CD8-positive, alpha-beta memory T cell (primary cell): ENCODE data around the gene TGM4. TPM values are rescaled to one million over a fixed set of nuclear protein-coding genes. Genes with fewer than 3 reads are reported as not detected.

Experiments used
- CTCF ChIA-PET: fragments of 350-600 bp; sonication (Branson Sonifier 250); formaldehyde crosslinking; loops from one replicate; lab custom pipeline; 2021; ENCODE audit warnings: antibody characterized with exemption; lab: Charles Lee
- POLR2A ChIA-PET: fragments of 350-600 bp; sonication (Branson Sonifier 250); formaldehyde crosslinking; loops from one replicate; lab custom pipeline; 2021; ENCODE audit warnings: antibody characterized with exemption; lab: Charles Lee
- DNase-seq, 5 donors: peaks; one replicate each; pipeline versions ENCODE4 v3.0.0 to v3.0.0-alpha.2; 2020 to 2022; ENCODE audit warnings: mixed read lengths in 1 of 5
- H3K27ac ChIP-seq: one replicate; pipeline ENCODE4 v1.7.0; 2013; ENCODE audit warnings: low read depth, mild to moderate bottlenecking, low read length, moderate library complexity
- H3K27me3 ChIP-seq: 2 replicates; pipeline ENCODE4 v1.7.0; 2013; ENCODE audit warnings: low read length, mild to moderate bottlenecking; ENCODE audit not compliant: insufficient read depth, poor library complexity, severe bottlenecking
- H3K36me3 ChIP-seq: 2 replicates; pipeline ENCODE4 v1.7.0; 2013; ENCODE audit warnings: mild to moderate bottlenecking, low read length, moderate library complexity; ENCODE audit not compliant: insufficient read depth
- H3K4me1 ChIP-seq: 2 replicates; pipeline ENCODE4 v1.7.0; 2013; ENCODE audit warnings: mild to moderate bottlenecking, low read length, moderate library complexity; ENCODE audit not compliant: insufficient read depth
- H3K4me3 ChIP-seq: 2 replicates; pipeline ENCODE4 v1.7.0; 2013; ENCODE audit warnings: mild to moderate bottlenecking, low read length
- H3K9me3 ChIP-seq: 2 replicates; pipeline ENCODE4 v1.7.0; 2013; ENCODE audit warnings: mild to moderate bottlenecking, low read length
- H3K27ac Mint-ChIP-seq, 8 donors: one replicate each; pipeline ENCODE4 v1.8.0; 2020 to 2021; ENCODE audit warnings: mixed read lengths in 8 of 8, mild to moderate bottlenecking in 6 of 8, inconsistent platforms in 3 of 8, moderate library complexity in 3 of 8
- H3K27me3 Mint-ChIP-seq, 2 donors: one replicate each; pipeline ENCODE4 v1.8.0; 2020 to 2021; ENCODE audit warnings: mixed read lengths in 2 of 2, mild to moderate bottlenecking in 1 of 2, moderate library complexity in 1 of 2
- H3K36me3 Mint-ChIP-seq, 3 donors: one replicate each; pipeline ENCODE4 v1.8.0; 2020 to 2021; ENCODE audit warnings: mixed read lengths in 3 of 3, inconsistent platforms in 1 of 3, mild to moderate bottlenecking in 1 of 3
- H3K4me1 Mint-ChIP-seq, 3 donors: one replicate each; pipeline ENCODE4 v1.8.0; 2020 to 2021; ENCODE audit warnings: mixed read lengths in 3 of 3, inconsistent platforms in 1 of 3, mild to moderate bottlenecking in 1 of 3
- H3K4me3 Mint-ChIP-seq, 7 donors: one replicate each; pipeline ENCODE4 v1.8.0; 2020 to 2021; ENCODE audit warnings: mixed read lengths in 7 of 7, mild to moderate bottlenecking in 6 of 7, moderate library complexity in 4 of 7, inconsistent platforms in 2 of 7
- H3K9me3 Mint-ChIP-seq, 5 donors: one replicate each; pipeline ENCODE4 v1.8.0; 2020 to 2022; ENCODE audit warnings: mixed read lengths in 5 of 5, mild to moderate bottlenecking in 3 of 5, moderate library complexity in 2 of 5, inconsistent platforms in 1 of 5
- polyA plus RNA-seq: library from polyadenylated mRNA; unstranded; fragments of 300-500 nt; fragmentation: Illumina TruSeq; gene quantifications from one replicate; pipeline ENCODE4 v1.2.3, GENCODE V29; 2021
- total RNA-seq, 2 experiments: library from RNA; stranded (reverse); gene quantifications; one replicate each; pipeline ENCODE4 v1.2.3, GENCODE V29; 2021

Gene TGM4
- total and polyA plus RNA-seq, 3 experiments from 2014 or later = 0.43 TPM; not detected in 2

GRCh38 chr3:44907612-44908011, 33.2 kb downstream of the TGM4 start:
- Mint-ChIP-seq H3K9me3 (peaks cover 0 to 8% (median 6%) of the 10 kb centered on the region in 5 donors), H3K27ac (no peak overlapping the region), H3K4me3 (no peak overlapping the region), H3K4me1 (no peaks in the 10 kb centered on the region), H3K27me3 (peaks cover 32 to 41% of the 10 kb centered on the region in 2 donors), H3K36me3 (no peaks in the 10 kb centered on the region)
- Histone ChIP-seq H3K9me3 (no peaks in the 10 kb centered on the region), H3K4me3 (no peak overlapping the region), H3K27me3 (peaks cover 4% of the 10 kb centered on the region), H3K4me1 (no peaks in the 10 kb centered on the region), H3K36me3 (no peaks in the 10 kb centered on the region), H3K27ac (no peak overlapping the region)
- POLR2A ChIA-PET = no interaction called here
- no peak for DNase-seq
- CTCF ChIA-PET = interaction anchor here (1.1 kb wide), 1 partner anchor 375 kb away, joined by 4 read pairs; no protein-coding TSS in a partner anchor

DNA sequence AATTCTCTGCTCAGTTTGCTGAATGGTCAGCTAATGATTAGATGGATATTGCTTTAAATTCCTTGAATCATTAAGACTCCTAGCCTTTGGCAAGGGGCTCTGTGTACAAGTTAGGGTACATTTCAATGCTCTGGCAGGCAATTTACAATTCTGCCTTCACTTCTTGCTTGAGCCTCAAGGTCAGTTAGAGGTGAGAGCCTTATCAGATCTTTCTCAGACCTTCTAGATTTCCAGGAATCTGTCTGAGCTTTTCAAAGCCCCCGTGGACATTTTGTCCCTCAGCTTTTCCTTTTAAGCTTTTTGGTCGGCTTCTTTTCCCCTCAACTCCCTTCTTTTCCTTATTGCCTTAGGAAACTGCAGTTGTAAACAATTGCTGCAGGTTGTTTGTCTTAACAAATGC, 34.7 kb downstream of the TGM4 start:
- POLR2A ChIA-PET = no interaction called here

DNA sequence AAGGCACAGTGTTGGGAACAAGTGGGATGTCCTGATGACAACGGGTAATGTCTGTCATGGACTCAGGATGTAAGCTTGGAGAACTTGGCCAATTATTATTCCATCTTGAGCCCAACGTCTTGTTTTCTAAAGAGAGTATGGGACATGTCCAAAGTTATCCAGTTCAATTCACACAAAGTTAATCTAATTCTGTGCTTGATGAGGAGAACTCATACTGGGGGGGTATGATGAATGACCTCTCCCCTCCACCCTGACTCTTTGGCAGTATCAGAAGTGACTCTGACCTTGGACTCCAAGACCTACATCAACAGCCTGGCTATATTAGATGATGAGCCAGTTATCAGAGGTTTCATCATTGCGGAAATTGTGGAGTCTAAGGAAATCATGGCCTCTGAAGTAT, 36.3 kb downstream of the TGM4 start:
- Mint-ChIP-seq H3K4me1 (no peaks in the 10 kb centered on the region), H3K9me3 (peaks cover 0 to 8% (median 6%) of the 10 kb centered on the region in 5 donors), H3K36me3 (no peaks in the 10 kb centered on the region), H3K27me3 (peaks cover 30 to 34% of the 10 kb centered on the region in 2 donors), H3K4me3 (no peak overlapping the region), H3K27ac (no peak overlapping the region)
- ChIA-PET POLR2A (no interaction called here), CTCF (no interaction called here)
- peaks cover 4% of the 10 kb centered on the region for H3K27me3 ChIP-seq
- H3K9me3 ChIP-seq = no peaks in the 10 kb centered on the region
- H3K27ac ChIP-seq = no peak overlapping the region
- no peak for DNase-seq
- H3K4me3 ChIP-seq = no peak overlapping the region
- no peaks in the 10 kb centered on the region for H3K4me1 ChIP-seq
- H3K36me3 ChIP-seq = no peaks in the 10 kb centered on the region

More for the DNA sequence above, 34.7 kb downstream of the TGM4 start:
- H3K36me3 Mint-ChIP-seq = no peaks in the 10 kb centered on the region
- H3K4me3 Mint-ChIP-seq = no peak overlapping the region
- CTCF ChIA-PET = no interaction called here
- no peaks in the 10 kb centered on the region for H3K4me1 ChIP-seq
- H3K27me3 Mint-ChIP-seq = peaks cover 30 to 34% of the 10 kb centered on the region in 2 donors
- no peak for DNase-seq
- no peak overlapping the region for H3K4me3 ChIP-seq
- H3K9me3 ChIP-seq = no peaks in the 10 kb centered on the region
- H3K4me1 Mint-ChIP-seq = no peaks in the 10 kb centered on the region
- H3K27ac Mint-ChIP-seq = no peak overlapping the region
- no peak overlapping the region for H3K27ac ChIP-seq
- H3K9me3 Mint-ChIP-seq = peaks cover 0 to 8% (median 6%) of the 10 kb centered on the region in 5 donors
- H3K36me3 ChIP-seq = no peaks in the 10 kb centered on the region
- peaks cover 4% of the 10 kb centered on the region for H3K27me3 ChIP-seq

DNA sequence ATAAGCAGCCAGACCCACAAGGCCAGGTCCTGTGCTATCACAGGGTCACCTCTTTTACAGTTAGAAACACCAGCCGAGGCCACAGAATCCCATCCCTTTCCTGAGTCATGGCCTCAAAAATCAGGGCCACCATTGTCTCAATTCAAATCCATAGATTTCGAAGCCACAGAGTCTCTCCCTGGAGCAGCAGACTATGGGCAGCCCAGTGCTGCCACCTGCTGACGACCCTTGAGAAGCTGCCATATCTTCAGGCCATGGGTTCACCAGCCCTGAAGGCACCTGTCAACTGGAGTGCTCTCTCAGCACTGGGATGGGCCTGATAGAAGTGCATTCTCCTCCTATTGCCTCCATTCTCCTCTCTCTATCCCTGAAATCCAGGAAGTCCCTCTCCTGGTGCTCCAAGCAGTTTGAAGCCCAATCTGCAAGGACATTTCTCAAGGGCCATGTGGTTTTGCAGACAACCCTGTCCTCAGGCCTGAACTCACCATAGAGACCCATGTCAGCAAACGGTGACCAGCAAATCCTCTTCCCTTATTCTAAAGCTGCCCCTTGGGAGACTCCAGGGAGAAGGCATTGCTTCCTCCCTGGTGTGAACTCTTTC, 39.6 kb downstream of the TGM4 start:
- peaks cover 0 to 13% (median 6%) of the 10 kb centered on the region in 3 donors for H3K36me3 Mint-ChIP-seq
- Histone ChIP-seq H3K27me3 (no peaks in the 10 kb centered on the region), H3K36me3 (no peaks in the 10 kb centered on the region), H3K27ac (no peak overlapping the region), H3K9me3 (no peaks in the 10 kb centered on the region), H3K4me3 (no peak overlapping the region), H3K4me1 (no peaks in the 10 kb centered on the region)
- H3K27ac Mint-ChIP-seq = no peak overlapping the region
- H3K4me3 Mint-ChIP-seq = no peak overlapping the region
- DNase-seq = peak; percentile 44 to 69 (median 55)
- H3K27me3 Mint-ChIP-seq = peaks cover 15 to 17% of the 10 kb centered on the region in 2 donors
- peaks cover 0 to 7% (median 0%) of the 10 kb centered on the region in 5 donors for H3K9me3 Mint-ChIP-seq
- CTCF ChIA-PET = interaction anchor here (0.8 to 7.1 kb wide), 9 partner anchors 10 to 590 kb away, joined by 3 to 55 read pairs (median 4); partner anchors contain the start of gene TCAIM
- H3K4me1 Mint-ChIP-seq = no peaks in the 10 kb centered on the region
- POLR2A ChIA-PET = no interaction called here

DNA sequence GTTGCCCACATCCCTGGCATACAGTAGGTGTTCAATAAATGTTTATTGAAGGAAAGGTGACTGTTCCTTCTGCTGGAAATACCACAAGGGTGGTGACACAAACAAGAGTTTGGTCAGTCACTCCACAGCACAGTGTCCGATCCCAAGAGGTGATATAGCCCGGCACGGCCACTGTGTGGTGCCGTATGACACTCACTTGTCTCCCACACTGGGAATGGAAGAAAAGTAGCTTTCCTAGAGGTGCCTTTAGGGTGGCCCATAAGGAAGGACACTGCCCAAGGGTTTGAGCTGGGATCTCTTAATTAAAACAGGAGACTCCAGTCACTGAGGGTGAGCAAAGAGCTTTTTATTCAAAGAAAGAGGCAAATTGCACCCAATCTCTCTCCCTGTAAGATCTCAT, 40.5 kb downstream of the TGM4 start:
- no peak for DNase-seq
- no peaks in the 10 kb centered on the region for H3K36me3 ChIP-seq
- no peaks in the 10 kb centered on the region for H3K4me1 ChIP-seq
- H3K27ac ChIP-seq = no peak overlapping the region
- H3K9me3 ChIP-seq = no peaks in the 10 kb centered on the region
- CTCF ChIA-PET = interaction anchor here (0.8 to 7.1 kb wide), 7 partner anchors 9 to 591 kb away, joined by 3 to 55 read pairs (median 4); no protein-coding TSS in a partner anchor
- no peaks in the 10 kb centered on the region for H3K27me3 ChIP-seq
- Mint-ChIP-seq H3K4me3 (no peak overlapping the region), H3K27ac (no peak overlapping the region), H3K9me3 (peaks cover 0 to 5% (median 0%) of the 10 kb centered on the region in 5 donors), H3K36me3 (peaks cover 0 to 20% (median 6%) of the 10 kb centered on the region in 3 donors), H3K27me3 (peaks cover 8 to 9% of the 10 kb centered on the region in 2 donors), H3K4me1 (no peaks in the 10 kb centered on the region)
- POLR2A ChIA-PET = no interaction called here
- H3K4me3 ChIP-seq = no peak overlapping the region

DNA sequence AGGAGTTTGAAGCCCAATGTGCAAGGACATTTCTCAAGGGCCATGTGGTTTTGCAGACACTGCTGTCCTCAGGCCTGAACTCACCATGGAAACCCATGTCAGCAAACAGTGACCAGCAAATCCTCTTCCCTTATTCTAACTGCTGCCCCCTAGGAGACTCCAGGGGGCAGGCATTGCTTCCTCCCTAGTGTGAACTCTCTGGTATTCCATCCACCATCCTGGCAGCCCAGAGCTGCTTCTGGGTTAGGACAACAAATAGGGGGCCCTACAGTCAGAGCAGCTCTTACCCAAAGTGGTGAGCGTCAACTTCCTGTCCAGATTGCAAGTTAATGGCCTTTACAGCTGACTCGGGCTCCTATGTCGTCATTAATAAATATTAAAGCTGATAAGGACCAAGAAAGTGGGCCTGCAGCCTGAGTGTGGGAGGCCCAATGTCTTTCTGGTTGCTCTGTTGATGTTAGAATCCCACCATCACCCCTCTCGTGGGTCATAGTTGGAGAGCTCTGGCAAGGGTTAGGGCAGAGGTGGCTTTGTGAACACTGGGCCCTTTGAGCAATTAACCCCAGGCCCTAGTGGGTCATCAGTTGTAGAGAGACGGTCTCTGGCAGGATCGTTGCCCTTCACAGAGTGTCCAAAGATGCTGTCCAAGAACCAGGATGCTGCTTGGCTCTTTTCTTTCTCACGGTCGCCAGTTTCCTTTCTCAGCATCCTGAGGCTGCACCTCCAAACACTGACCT, 41.5 kb downstream of the TGM4 start:
- ChIA-PET POLR2A (no interaction called here), CTCF (interaction anchor here (7.1 kb wide), 1 partner anchor 383 kb away, joined by 55 read pairs; no protein-coding TSS in a partner anchor)
- no peak for DNase-seq
- peaks cover 0 to 3% (median 0%) of the 10 kb centered on the region in 5 donors for H3K9me3 Mint-ChIP-seq
- Histone ChIP-seq H3K9me3 (no peaks in the 10 kb centered on the region), H3K4me1 (no peaks in the 10 kb centered on the region), H3K27me3 (no peaks in the 10 kb centered on the region), H3K27ac (no peak overlapping the region), H3K36me3 (no peaks in the 10 kb centered on the region), H3K4me3 (no peak overlapping the region)
- peaks cover 3 to 4% of the 10 kb centered on the region in 2 donors for H3K27me3 Mint-ChIP-seq
- no peaks in the 10 kb centered on the region for H3K4me1 Mint-ChIP-seq
- no peak overlapping the region for H3K27ac Mint-ChIP-seq
- H3K36me3 Mint-ChIP-seq = peaks cover 0 to 29% (median 6%) of the 10 kb centered on the region in 3 donors
- no peak overlapping the region for H3K4me3 Mint-ChIP-seq

GRCh38 chr3:44918087-44918486, 43.7 kb downstream of the TGM4 start:
- ChIA-PET POLR2A (no interaction called here), CTCF (interaction anchor here (7.1 kb wide), 1 partner anchor 385 kb away, joined by 55 read pairs; no protein-coding TSS in a partner anchor)
- no peaks in the 10 kb centered on the region for H3K9me3 Mint-ChIP-seq
- H3K27me3 Mint-ChIP-seq = no peaks in the 10 kb centered on the region
- DNase-seq = no peak
- no peak overlapping the region for H3K4me3 Mint-ChIP-seq
- Histone ChIP-seq H3K27me3 (no peaks in the 10 kb centered on the region), H3K4me3 (no peak overlapping the region), H3K4me1 (no peaks in the 10 kb centered on the region), H3K27ac (no peak overlapping the region), H3K9me3 (no peaks in the 10 kb centered on the region), H3K36me3 (no peaks in the 10 kb centered on the region)
- H3K27ac Mint-ChIP-seq = no peak overlapping the region
- H3K4me1 Mint-ChIP-seq = no peaks in the 10 kb centered on the region
- H3K36me3 Mint-ChIP-seq = peaks cover 0 to 46% (median 7%) of the 10 kb centered on the region in 3 donors

- POLR2A ChIA-PET = no interaction called here
- no peak for DNase-seq
These were observed 44.2 kb downstream of the TGM4 start for GRCh38 chr3:44918581-44918980.

More at GRCh38 chr3:44918581-44918980, 44.2 kb downstream of the TGM4 start:
- H3K27ac ChIP-seq = no peak overlapping the region
- H3K36me3 Mint-ChIP-seq = peaks cover 0 to 49% (median 7%) of the 10 kb centered on the region in 3 donors
- H3K27ac Mint-ChIP-seq = peak overlapping the region in 2 of 8 donors; percentile 36 to 73
- no peaks in the 10 kb centered on the region for H3K9me3 ChIP-seq
- H3K27me3 ChIP-seq = no peaks in the 10 kb centered on the region
- CTCF ChIA-PET = interaction anchor here (7.1 kb wide), 1 partner anchor 385 kb away, joined by 55 read pairs; no protein-coding TSS in a partner anchor
- H3K36me3 ChIP-seq = no peaks in the 10 kb centered on the region
- H3K4me1 ChIP-seq = no peaks in the 10 kb centered on the region
- no peaks in the 10 kb centered on the region for H3K27me3 Mint-ChIP-seq
- H3K4me1 Mint-ChIP-seq = no peaks in the 10 kb centered on the region
- no peak overlapping the region for H3K4me3 ChIP-seq
- no peak overlapping the region for H3K4me3 Mint-ChIP-seq
- no peaks in the 10 kb centered on the region for H3K9me3 Mint-ChIP-seq
